K562 (cell line): ENCODE measurements around the gene OR52B6. TPM values are rescaled to one million over a fixed set of nuclear protein-coding genes. Genes with fewer than 3 reads are reported as not detected.
A peak's percentile ranks its signal among the peaks of the same experiment; 100 is the strongest.

ENCODE experiments used
- ATAC-seq: fragments of 200-7000 bp; cut with Tn5 transposase; 3 replicates; pipeline ENCODE4 v1.9.1; 2020; ENCODE audit warnings: moderate library complexity
- BruUV-seq: library from RNA; stranded (reverse); fragments of 400-500 nt; replicated peaks from 2 replicates; lab custom pipeline; 2021; lab: Mats Ljungman, UMichigan
- CTCF ChIA-PET: fragments of 300-600 bp; formaldehyde crosslinking; extraction: SDS; loops from one replicate; lab custom pipeline; 2021; ENCODE audit warnings: low intra/inter-chr PET ratio; lab: Yijun Ruan, JAX
- POLR2A ChIA-PET: fragments of 300-600, 350-650 bp; sonication (Branson Sonifier 250); formaldehyde crosslinking; extraction: SDS; loops from one replicate; lab custom pipeline; 2021; ENCODE audit warnings: antibody characterized with exemption, inconsistent platforms; lab: Yijun Ruan, JAX
- DNase-seq, 4 experiments: peaks; one replicate each; pipeline versions ENCODE4 v3.0.0 to v3.0.0-alpha.2; 2011 to 2018; ENCODE audit warnings: low spot score in 3 of 4, mixed read lengths in 3 of 4; ENCODE audit errors: extremely low read depth in 1 of 4
- FAIRE-seq: peaks from 2 replicates; lab custom pipeline; 2011; peaks lifted over from hg19 to GRCh38; lab: Jason Lieb, UNC
- H2AFZ ChIP-seq: 2 replicates; pipeline ENCODE4 v1.6.0; 2011; ENCODE audit warnings: low read depth, low read length, control low read depth, inconsistent platforms
- H3K27ac ChIP-seq: fragments of 200-600 bp; 3 replicates; pipeline ENCODE4 v1.8.0; 2011; ENCODE audit warnings: low read depth, mild to moderate bottlenecking, control low read depth, inconsistent platforms, low read length, moderate library complexity, mixed read lengths; ENCODE audit errors: extremely low read depth
- H3K27me3 ChIP-seq, 2 experiments: fragments of 300-600 bp in 1 of 2; 2 replicates in 1 of 2; 3 replicates in 1 of 2; pipeline versions ENCODE4 v1.6.0 to v1.8.0; 2011; ENCODE audit warnings: inconsistent platforms in 2 of 2, low read length in 2 of 2, mild to moderate bottlenecking in 1 of 2, mixed read lengths in 1 of 2, moderate library complexity in 1 of 2; ENCODE audit not compliant: control insufficient read depth in 2 of 2, insufficient read depth in 2 of 2
- H3K36me3 ChIP-seq: fragments of 300-600 bp; 3 replicates; pipeline ENCODE4 v1.8.0; 2011; ENCODE audit warnings: mild to moderate bottlenecking, low read length, inconsistent platforms; ENCODE audit not compliant: control insufficient read depth, insufficient read depth
- H3K4me1 ChIP-seq, 2 experiments: fragments of 200-600 bp in 1 of 2; replicated peaks in 1 of 2; 2 replicates in 1 of 2; 3 replicates in 1 of 2; pipeline versions ENCODE4 v1.5.1 to v1.8.0; 2011; ENCODE audit warnings: inconsistent platforms in 2 of 2, low read length in 2 of 2, mild to moderate bottlenecking in 1 of 2, mixed read lengths in 1 of 2, moderate library complexity in 1 of 2; ENCODE audit not compliant: control insufficient read depth in 2 of 2, insufficient read depth in 2 of 2
- H3K4me2 ChIP-seq: 2 replicates; pipeline ENCODE4 v1.6.1; 2011; ENCODE audit warnings: low read length, control low read depth, inconsistent platforms, mixed read lengths; ENCODE audit not compliant: insufficient read depth
- H3K4me3 ChIP-seq: fragments of 200-600 bp; sonication (generic), shearing (Covaris generic); 2 replicates; pipeline ENCODE4 v1.5.1; 2016; ENCODE audit warnings: control low read depth, inconsistent platforms
- H3K79me2 ChIP-seq: fragments of 200-600 bp; 3 replicates; pipeline ENCODE4 v1.8.0; 2011; ENCODE audit warnings: low read length, inconsistent platforms; ENCODE audit not compliant: control insufficient read depth, insufficient read depth
- H3K9ac ChIP-seq, 2 experiments: 2 replicates each; pipeline versions ENCODE4 v1.6.0 to v1.6.1; 2011; ENCODE audit warnings: low read depth in 2 of 2, low read length in 2 of 2, control low read depth in 1 of 2, inconsistent platforms in 1 of 2, mild to moderate bottlenecking in 1 of 2, mixed read lengths in 1 of 2; ENCODE audit not compliant: insufficient read depth in 1 of 2
- H3K9me1 ChIP-seq: one replicate; pipeline ENCODE4 v1.6.0; 2011; ENCODE audit warnings: inconsistent platforms, mild to moderate bottlenecking, low read length, moderate library complexity; ENCODE audit not compliant: control insufficient read depth, insufficient read depth
- H3K9me3 ChIP-seq: replicated peaks from 2 replicates; pipeline ENCODE4 v1.5.1; 2011; ENCODE audit warnings: low read depth, low read length, inconsistent platforms; ENCODE audit not compliant: control insufficient read depth, insufficient read depth
- H4K20me1 ChIP-seq: replicated peaks from 2 replicates; pipeline ENCODE4 v1.6.1; 2011; ENCODE audit warnings: low read length, inconsistent platforms, mixed read lengths; ENCODE audit not compliant: control insufficient read depth, insufficient read depth
- ATF7 ChIP-seq: fragments of 450-650 bp; IDR thresholded peaks from 2 replicates; pipeline ENCODE4 v1.7.1; 2014; ENCODE audit warnings: mild to moderate bottlenecking, moderate library complexity
- CHD4 ChIP-seq: fragments of 200-600 bp; sonication (generic); IDR thresholded peaks from 3 replicates; pipeline ENCODE4 v1.6.1; 2012; ENCODE audit warnings: low read depth, mild to moderate bottlenecking, mixed read lengths, low read length, inconsistent platforms; ENCODE audit not compliant: insufficient read depth, insufficient replicate concordance, poor library complexity, severe bottlenecking
- GATAD2A ChIP-seq: fragments of 450-650 bp; IDR thresholded peaks from 2 replicates; pipeline ENCODE4 v1.6.1; 2017
- KLF10 ChIP-seq: fragments of 250-450 bp; sonication (Bioruptor Pico); IDR thresholded peaks from 2 replicates; pipeline ENCODE4 v1.6.1; 2021; ENCODE audit warnings: matching md5 sums
- PTBP1 ChIP-seq: fragments of 200-400 bp; formaldehyde crosslinking; IDR thresholded peaks from 2 replicates; pipeline ENCODE4 v1.6.1; 2017; ENCODE audit warnings: low read depth, low read length
- ZNF253 ChIP-seq: fragments of 250-450 bp; sonication (Bioruptor Pico); conservative IDR thresholded peaks from 2 replicates; pipeline ENCODE4 v1.6.1; 2021; ENCODE audit warnings: mild to moderate bottlenecking
- WGBS: fragments of 100-300 bp; shearing (Covaris generic); methylation state at CpG from one replicate; pipeline ENCODE4 v1.1.6; 2016; ENCODE audit warnings: low coverage, mixed read lengths; ENCODE audit not compliant: insufficient coverage; ENCODE audit errors: missing lambda C conversion rate; 5-methylcytosine and 5-hydroxymethylcytosine counted together
- in situ Hi-C: fragments of 300-500 bp; cut with MboI; formaldehyde crosslinking; loops from 4 replicates; pipeline ENCODE4 v1.15.0; 2018; ENCODE audit warnings: inconsistent platforms, mixed read lengths
- intact Hi-C: fragments of 100-400 bp; cut with micrococcal nuclease; formaldehyde crosslinking; loops from 2 replicates; pipeline ENCODE4 v1.14.2; 2022
- polyA plus RNA-seq, 8 experiments: library from polyadenylated mRNA; depleted of rRNA in 4 of 8; stranded (reverse) in 5 of 8; unstranded in 3 of 8; fragments of >200 nt; fragmentation: Nextera tagmentation in 2 of 8; fragmentation: Illumina TruSeq in 1 of 8; extraction: Ambion mirVana in 2 of 8; extraction: Trizol in 1 of 8; gene quantifications; 2 replicates each; pipeline versions ENCODE4 v1.2.1 to v1.2.3, GENCODE V29; 2011 to 2014; ENCODE audit warnings: inconsistent platforms in 1 of 8, missing spikeins in 1 of 8
- total RNA-seq, 7 experiments: library from RNA; depleted of rRNA in 6 of 7; stranded (reverse); fragments of >200 nt in 6 of 7; fragmentation: Illumina TruSeq in 2 of 7; extraction: Trizol in 2 of 7; gene quantifications; 2 replicates each; pipeline versions ENCODE4 v1.2.1 to v1.2.3, GENCODE V29; 2011 to 2021; ENCODE audit warnings: low replicate concordance in 1 of 7
- TF ChIP-seq, protein P1 (sequence below): sonication (generic); formaldehyde crosslinking; IDR thresholded peaks from 2 replicates; pipeline ENCODE4 v1.8.1; 2023; ENCODE audit warnings: mild to moderate bottlenecking, missing genetic modification reagents
- TF ChIP-seq, protein P2 (sequence below): fragments of 250-450 bp; sonication (Bioruptor Pico); IDR thresholded peaks from 2 replicates; pipeline ENCODE4 v1.8.0; 2022; ENCODE audit warnings: moderate library complexity, mild to moderate bottlenecking, inconsistent platforms
- TF ChIP-seq, protein P3 (sequence below), 2 experiments: fragments of 150-350 bp in 1 of 2; IDR thresholded peaks; 2 replicates each; pipeline ENCODE4 v1.6.1; 2012 to 2016; ENCODE audit warnings: low read depth in 2 of 2, low read length in 2 of 2, mild to moderate bottlenecking in 1 of 2, moderate library complexity in 1 of 2
- TF ChIP-seq, protein P4 (sequence below): fragments of 200-800 bp; sonication (Bioruptor generic); IDR thresholded peaks from 2 replicates; pipeline ENCODE4 v1.6.1; 2016; ENCODE audit warnings: missing genetic modification characterization, missing compliant biosample characterization

OR52B6 gene
- total and polyA plus RNA-seq, 9 of the 15 experiments (the other 6 are each of a cell fraction or from before 2014, with no cell fraction given): not detected

DNA sequence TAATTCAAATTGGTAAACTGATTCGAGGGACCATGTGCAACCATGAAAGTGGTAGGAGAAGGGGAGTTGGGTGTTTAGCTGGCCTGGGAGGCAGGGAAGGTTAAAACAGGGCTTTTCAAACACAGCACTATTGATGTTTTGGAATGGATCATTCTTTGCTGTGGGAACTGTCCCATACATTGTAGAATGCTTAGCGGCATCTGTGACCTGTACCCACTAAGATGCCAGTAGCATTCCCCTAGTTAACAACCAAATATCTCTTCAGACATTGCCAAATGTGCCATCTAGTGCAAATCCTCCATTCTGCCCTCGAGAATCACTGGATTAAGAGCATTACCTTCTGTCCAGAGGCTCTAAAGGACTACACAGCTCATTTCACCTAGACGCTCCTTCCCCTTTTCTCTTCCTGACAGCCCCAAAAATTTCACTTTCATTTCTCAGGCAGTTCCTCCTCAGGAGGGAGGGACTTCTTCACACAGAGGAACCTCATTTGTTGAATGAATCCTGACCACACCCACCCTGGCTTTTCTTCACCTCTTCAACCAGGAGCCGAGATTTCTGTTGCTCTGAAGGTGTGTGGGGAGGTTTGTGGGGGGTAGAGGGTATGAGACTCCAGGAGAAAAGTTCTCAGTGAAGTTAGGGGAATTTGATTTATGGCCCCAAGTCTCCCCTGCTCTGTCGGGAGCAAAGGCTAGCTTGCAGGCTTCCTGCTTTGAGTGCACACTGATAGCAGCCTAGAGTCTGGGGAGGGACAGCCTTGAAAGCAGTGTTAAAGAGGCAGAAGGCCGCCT, 44.0 kb downstream of the OR52B6 start, which contains the start of gene TRIM34:
TRIM34 (plus strand) TSS at position 513 of the 791 bp plus-strand sequence. CDS start 7,331 bp downstream, outside the sequence.
- H3K4me2 ChIP-seq: peak within 1 kb of the TSS; percentile 97
- intact Hi-C loops: no loop called here
- TSS peak; percentile 94 for BruUV-seq
- H2AFZ ChIP-seq: peak within 1 kb of the TSS; percentile 99
- CTCF ChIA-PET: no interaction called here
- POLR2A ChIA-PET: interaction anchor here (0.7 to 1.3 kb wide), 4 partner anchors 12 to 266 kb away, joined by 3 read pairs; no protein-coding TSS in a partner anchor
- H3K4me3 ChIP-seq: peak within 1 kb of the TSS; percentile 44
- H3K9ac ChIP-seq: peak within 1 kb of the TSS; percentile 11 to 74; a peak in 3 of 4 replicates
- in situ Hi-C loops: no loop called here
- WGBS: 8% methylated on average over 7 of the region's 7 CpGs
- peaks cover 0 to 10% of the 10 kb centered on the region in 2 experiments; a peak in 3 of 5 replicates for H3K4me1 ChIP-seq
- peak within 1 kb of the TSS; percentile 56; the same call in 1 of the 3 replicates for H3K27ac ChIP-seq
- no peaks in the 10 kb centered on the region for H3K9me1 ChIP-seq
- FAIRE-seq: peak; percentile 93
- no peaks in the 10 kb centered on the region for H4K20me1 ChIP-seq
- no peaks in the 10 kb centered on the region; the same call in 1 of the 2 replicates for H3K9me3 ChIP-seq
- H3K79me2 ChIP-seq: no peaks in the 10 kb centered on the region
- ATAC-seq: peak; percentile 97
- no peaks in the 10 kb centered on the region for H3K36me3 ChIP-seq
- H3K27me3 ChIP-seq: no peaks in the 10 kb centered on the region
- DNase-seq: peak; percentile 36 to 81 (median 58)
- TF ChIP-seq, protein P1, sequence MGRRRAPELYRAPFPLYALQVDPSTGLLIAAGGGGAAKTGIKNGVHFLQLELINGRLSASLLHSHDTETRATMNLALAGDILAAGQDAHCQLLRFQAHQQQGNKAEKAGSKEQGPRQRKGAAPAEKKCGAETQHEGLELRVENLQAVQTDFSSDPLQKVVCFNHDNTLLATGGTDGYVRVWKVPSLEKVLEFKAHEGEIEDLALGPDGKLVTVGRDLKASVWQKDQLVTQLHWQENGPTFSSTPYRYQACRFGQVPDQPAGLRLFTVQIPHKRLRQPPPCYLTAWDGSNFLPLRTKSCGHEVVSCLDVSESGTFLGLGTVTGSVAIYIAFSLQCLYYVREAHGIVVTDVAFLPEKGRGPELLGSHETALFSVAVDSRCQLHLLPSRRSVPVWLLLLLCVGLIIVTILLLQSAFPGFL (CRISPR knock-in tag): no peak
- no peak for TF ChIP-seq PTBP1
- TF ChIP-seq, protein P2, sequence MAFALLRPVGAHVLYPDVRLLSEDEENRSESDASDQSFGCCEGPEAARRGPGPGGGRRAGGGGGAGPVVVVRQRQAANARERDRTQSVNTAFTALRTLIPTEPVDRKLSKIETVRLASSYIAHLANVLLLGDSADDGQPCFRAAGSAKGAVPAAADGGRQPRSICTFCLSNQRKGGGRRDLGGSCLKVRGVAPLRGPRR (CRISPR knock-in tag): no peak
- no peak for TF ChIP-seq CHD4
- TF ChIP-seq GATAD2A: no peak
- no peak for TF ChIP-seq KLF10 (CRISPR knock-in tag)
- no peak for TF ChIP-seq ZNF253 (CRISPR knock-in tag)
- peak; percentile 32; the same call in 1 of the 2 replicates for TF ChIP-seq ATF7
- TF ChIP-seq, protein P3, sequence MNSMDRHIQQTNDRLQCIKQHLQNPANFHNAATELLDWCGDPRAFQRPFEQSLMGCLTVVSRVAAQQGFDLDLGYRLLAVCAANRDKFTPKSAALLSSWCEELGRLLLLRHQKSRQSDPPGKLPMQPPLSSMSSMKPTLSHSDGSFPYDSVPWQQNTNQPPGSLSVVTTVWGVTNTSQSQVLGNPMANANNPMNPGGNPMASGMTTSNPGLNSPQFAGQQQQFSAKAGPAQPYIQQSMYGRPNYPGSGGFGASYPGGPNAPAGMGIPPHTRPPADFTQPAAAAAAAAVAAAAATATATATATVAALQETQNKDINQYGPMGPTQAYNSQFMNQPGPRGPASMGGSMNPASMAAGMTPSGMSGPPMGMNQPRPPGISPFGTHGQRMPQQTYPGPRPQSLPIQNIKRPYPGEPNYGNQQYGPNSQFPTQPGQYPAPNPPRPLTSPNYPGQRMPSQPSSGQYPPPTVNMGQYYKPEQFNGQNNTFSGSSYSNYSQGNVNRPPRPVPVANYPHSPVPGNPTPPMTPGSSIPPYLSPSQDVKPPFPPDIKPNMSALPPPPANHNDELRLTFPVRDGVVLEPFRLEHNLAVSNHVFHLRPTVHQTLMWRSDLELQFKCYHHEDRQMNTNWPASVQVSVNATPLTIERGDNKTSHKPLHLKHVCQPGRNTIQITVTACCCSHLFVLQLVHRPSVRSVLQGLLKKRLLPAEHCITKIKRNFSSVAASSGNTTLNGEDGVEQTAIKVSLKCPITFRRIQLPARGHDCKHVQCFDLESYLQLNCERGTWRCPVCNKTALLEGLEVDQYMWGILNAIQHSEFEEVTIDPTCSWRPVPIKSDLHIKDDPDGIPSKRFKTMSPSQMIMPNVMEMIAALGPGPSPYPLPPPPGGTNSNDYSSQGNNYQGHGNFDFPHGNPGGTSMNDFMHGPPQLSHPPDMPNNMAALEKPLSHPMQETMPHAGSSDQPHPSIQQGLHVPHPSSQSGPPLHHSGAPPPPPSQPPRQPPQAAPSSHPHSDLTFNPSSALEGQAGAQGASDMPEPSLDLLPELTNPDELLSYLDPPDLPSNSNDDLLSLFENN (IDR thresholded peaks at IDR 0.05; ENCODE audit: low read depth in 2 of 2, low read length in 2 of 2): no peak
- TF ChIP-seq, protein P4, sequence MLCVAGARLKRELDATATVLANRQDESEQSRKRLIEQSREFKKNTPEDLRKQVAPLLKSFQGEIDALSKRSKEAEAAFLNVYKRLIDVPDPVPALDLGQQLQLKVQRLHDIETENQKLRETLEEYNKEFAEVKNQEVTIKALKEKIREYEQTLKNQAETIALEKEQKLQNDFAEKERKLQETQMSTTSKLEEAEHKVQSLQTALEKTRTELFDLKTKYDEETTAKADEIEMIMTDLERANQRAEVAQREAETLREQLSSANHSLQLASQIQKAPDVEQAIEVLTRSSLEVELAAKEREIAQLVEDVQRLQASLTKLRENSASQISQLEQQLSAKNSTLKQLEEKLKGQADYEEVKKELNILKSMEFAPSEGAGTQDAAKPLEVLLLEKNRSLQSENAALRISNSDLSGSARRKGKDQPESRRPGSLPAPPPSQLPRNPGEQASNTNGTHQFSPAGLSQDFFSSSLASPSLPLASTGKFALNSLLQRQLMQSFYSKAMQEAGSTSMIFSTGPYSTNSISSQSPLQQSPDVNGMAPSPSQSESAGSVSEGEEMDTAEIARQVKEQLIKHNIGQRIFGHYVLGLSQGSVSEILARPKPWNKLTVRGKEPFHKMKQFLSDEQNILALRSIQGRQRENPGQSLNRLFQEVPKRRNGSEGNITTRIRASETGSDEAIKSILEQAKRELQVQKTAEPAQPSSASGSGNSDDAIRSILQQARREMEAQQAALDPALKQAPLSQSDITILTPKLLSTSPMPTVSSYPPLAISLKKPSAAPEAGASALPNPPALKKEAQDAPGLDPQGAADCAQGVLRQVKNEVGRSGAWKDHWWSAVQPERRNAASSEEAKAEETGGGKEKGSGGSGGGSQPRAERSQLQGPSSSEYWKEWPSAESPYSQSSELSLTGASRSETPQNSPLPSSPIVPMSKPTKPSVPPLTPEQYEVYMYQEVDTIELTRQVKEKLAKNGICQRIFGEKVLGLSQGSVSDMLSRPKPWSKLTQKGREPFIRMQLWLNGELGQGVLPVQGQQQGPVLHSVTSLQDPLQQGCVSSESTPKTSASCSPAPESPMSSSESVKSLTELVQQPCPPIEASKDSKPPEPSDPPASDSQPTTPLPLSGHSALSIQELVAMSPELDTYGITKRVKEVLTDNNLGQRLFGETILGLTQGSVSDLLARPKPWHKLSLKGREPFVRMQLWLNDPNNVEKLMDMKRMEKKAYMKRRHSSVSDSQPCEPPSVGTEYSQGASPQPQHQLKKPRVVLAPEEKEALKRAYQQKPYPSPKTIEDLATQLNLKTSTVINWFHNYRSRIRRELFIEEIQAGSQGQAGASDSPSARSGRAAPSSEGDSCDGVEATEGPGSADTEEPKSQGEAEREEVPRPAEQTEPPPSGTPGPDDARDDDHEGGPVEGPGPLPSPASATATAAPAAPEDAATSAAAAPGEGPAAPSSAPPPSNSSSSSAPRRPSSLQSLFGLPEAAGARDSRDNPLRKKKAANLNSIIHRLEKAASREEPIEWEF (CRISPR knock-in tag): no peak
